ENCODE results near the gene ABHD6. TPM values are rescaled to one million over a fixed set of nuclear protein-coding genes. Genes with fewer than 3 reads are reported as not detected.

ABHD6 gene
- total RNA-seq, 1 experiment from 2014 or later, result 2.2 TPM

- Histone ChIP-seq H3K4me1 (ENCODE audit: insufficient read depth, low read length) (no peaks in the 10 kb centered on the region), H3K4ac (ENCODE audit: low read depth, low read length) (no peak overlapping the region), H3K56ac (ENCODE audit: insufficient read length, low read depth, low read length) (no peak overlapping the region), H4K91ac (ENCODE audit: insufficient read length, low read depth, low read length) (no peak overlapping the region), H2AK5ac (ENCODE audit: insufficient read length, low read length) (no peak overlapping the region), H3K18ac (ENCODE audit: insufficient read length, low read depth, low read length) (no peak overlapping the region), H3K14ac (ENCODE audit: insufficient read depth, low read length) (no peak overlapping the region), H4K5ac (ENCODE audit: insufficient read length, low read depth, low read length) (no peak overlapping the region), H3K79me1 (ENCODE audit: insufficient read depth, low read depth, low read length, poor library complexity, severe bottlenecking) (no peaks in the 10 kb centered on the region), H3T11ph (ENCODE audit: low read length) (no peak overlapping the region), H2BK15ac (ENCODE audit: low read depth, low read length) (no peak overlapping the region), H2BK120ac (ENCODE audit: low read depth, low read length, poor library complexity, severe bottlenecking) (no peak overlapping the region), H2BK20ac (ENCODE audit: low read depth, low read length, poor library complexity, severe bottlenecking) (no peak overlapping the region), H2BK5ac (ENCODE audit: insufficient read length, low read length) (no peak overlapping the region), H3K23ac (ENCODE audit: insufficient read length, low read depth, low read length) (no peak overlapping the region), H3K4me2 (ENCODE audit: insufficient read depth, insufficient read length, low read length) (no peak overlapping the region), H2AFZ (ENCODE audit: low read length) (no peak overlapping the region), H3K23me2 (ENCODE audit: insufficient read length, low read depth, low read length, poor library complexity, severe bottlenecking) (no peaks in the 10 kb centered on the region), H2BK12ac (ENCODE audit: insufficient read length, low read depth, low read length) (no peak overlapping the region), H4K8ac (replicated peaks; ENCODE audit: insufficient read length, low read depth, low read length) (no peak overlapping the region), H3K27ac (ENCODE audit: insufficient read length, low read depth, low read length) (no peak overlapping the region), H3K79me2 (ENCODE audit: insufficient read depth, low read length) (no peaks in the 10 kb centered on the region), H3K9ac (ENCODE audit: extremely low read depth, insufficient read length, low read length) (no peak overlapping the region), H3K9me3 (ENCODE audit: control insufficient read depth, low read depth, low read length) (no peaks in the 10 kb centered on the region), H4K20me1 (ENCODE audit: control insufficient read depth, insufficient read depth, insufficient read length) (no peaks in the 10 kb centered on the region), H3K27me3 (ENCODE audit: insufficient read depth, low read length) (no peaks in the 10 kb centered on the region)
- WGBS (ENCODE audit: extremely low coverage, insufficient read length, low lambda C conversion rate), result no CpG with 5 or more reads among the region's 4 CpGs
- Mint-ChIP-seq H3K36me3 (ENCODE audit: insufficient read depth in 1 of 3, low read depth in 3 of 3) (no peaks in the 10 kb centered on the region), H3K4me1 (no peaks in the 10 kb centered on the region), H3K27me3 (ENCODE audit: low read depth) (peaks cover 10% of the 10 kb centered on the region), H3K27ac (no peak overlapping the region), H3K9me3 (no peaks in the 10 kb centered on the region; a peak in 2 of 5 replicates), H3K4me3 (no peak overlapping the region; a peak in 1 of 5 replicates)
- TF ChIP-seq CTCF (conservative IDR thresholded peaks at IDR 0.05), result no peak
- DNase-seq, result no peak
Measured at GRCh38 chr3:58203541-58203940, 34.1 kb upstream of the ABHD6 start.

Measured in H9 (cell line).